GM23248 (cell line): ENCODE measurements around the gene DLGAP3. TPM values are rescaled to one million over a fixed set of nuclear protein-coding genes. Genes with fewer than 3 reads are reported as not detected.

Source experiments
- DNase-seq: peaks from one replicate; pipeline ENCODE4 v3.0.0-alpha.2; 2015
- H2AFZ ChIP-seq: fragments of 200-600 bp; sonication (generic); 2 replicates; pipeline ENCODE4 v1.6.1; 2016; ENCODE audit warnings: antibody characterized with exemption
- H3F3A ChIP-seq: fragments of 200-600 bp; sonication (generic); 2 replicates; pipeline ENCODE4 v1.6.1; 2016; ENCODE audit warnings: mild to moderate bottlenecking, antibody characterized with exemption, mixed run types; ENCODE audit not compliant: insufficient read depth
- H3K27ac ChIP-seq: fragments of 200-600 bp; sonication (generic); 2 replicates; pipeline ENCODE4 v1.5.1; 2016; ENCODE audit warnings: mild to moderate bottlenecking
- H3K27me3 ChIP-seq: fragments of 200-600 bp; sonication (generic); replicated peaks from 2 replicates; pipeline ENCODE4 v1.6.1; 2016; ENCODE audit warnings: mild to moderate bottlenecking; ENCODE audit not compliant: insufficient read depth
- H3K36me3 ChIP-seq: fragments of 200-600 bp; sonication (generic); 2 replicates; pipeline ENCODE4 v1.6.1; 2016; ENCODE audit warnings: low read depth, mild to moderate bottlenecking
- H3K4me1 ChIP-seq: fragments of 200-600 bp; sonication (generic); 2 replicates; pipeline ENCODE4 v1.6.1; 2016; ENCODE audit warnings: mild to moderate bottlenecking; ENCODE audit not compliant: insufficient read depth
- H3K4me2 ChIP-seq: fragments of 200-600 bp; sonication (generic); one replicate; pipeline ENCODE4 v1.6.1; 2016; ENCODE audit warnings: mild to moderate bottlenecking; ENCODE audit not compliant: unreplicated experiment
- H3K4me3 ChIP-seq: fragments of 200-600 bp; sonication (generic); 2 replicates; pipeline ENCODE4 v1.5.1; 2016; ENCODE audit warnings: mild to moderate bottlenecking
- H3K79me2 ChIP-seq: fragments of 200-600 bp; sonication (generic); 2 replicates; pipeline ENCODE4 v1.6.1; 2016; ENCODE audit warnings: mild to moderate bottlenecking; ENCODE audit not compliant: insufficient read depth
- H3K9ac ChIP-seq: fragments of 200-600 bp; sonication (generic); 2 replicates; pipeline ENCODE4 v1.6.1; 2016; ENCODE audit warnings: mild to moderate bottlenecking
- H3K9me2 ChIP-seq: fragments of 200-600 bp; sonication (generic); 2 replicates; pipeline ENCODE4 v1.6.1; 2016; ENCODE audit warnings: mixed run types, mild to moderate bottlenecking, moderate library complexity; ENCODE audit not compliant: insufficient read depth
- H3K9me3 ChIP-seq: fragments of 200-600 bp; sonication (generic); one replicate; pipeline ENCODE4 v1.6.1; 2017; ENCODE audit warnings: low read depth
- H4K20me1 ChIP-seq: fragments of 200-600 bp; sonication (generic); 2 replicates; pipeline ENCODE4 v1.6.0; 2016; ENCODE audit not compliant: insufficient read depth
- EZH2 ChIP-seq: fragments of 200-600 bp; sonication (generic); IDR thresholded peaks from 2 replicates; pipeline ENCODE4 v1.6.1; 2018; ENCODE audit warnings: antibody characterized with exemption, mild to moderate bottlenecking; ENCODE audit not compliant: insufficient read depth, poor library complexity, severe bottlenecking
- EZH2phosphoT487 ChIP-seq: fragments of 200-600 bp; sonication (generic); IDR thresholded peaks from 2 replicates; pipeline ENCODE4 v1.6.1; 2018; ENCODE audit warnings: antibody characterized with exemption, moderate library complexity, mild to moderate bottlenecking, low read depth; ENCODE audit not compliant: insufficient read depth
- WGBS, 2 experiments: methylation state at CpG; one replicate each; pipeline ENCODE4 v1.1.6; 2015 to 2017; ENCODE audit warnings: low lambda C conversion rate in 2 of 2, low coverage in 1 of 2; ENCODE audit errors: missing lambda C conversion rate in 2 of 2; 5-methylcytosine and 5-hydroxymethylcytosine counted together
- in situ Hi-C: fragments of 300-500 bp; cut with MboI; formaldehyde crosslinking; loops from 2 replicates; pipeline ENCODE4 v1.15.0; 2020
- polyA plus RNA-seq: library from polyadenylated mRNA; unstranded; fragments of >200 nt; fragmentation: Nextera tagmentation; extraction: Ambion mirVana; gene quantifications from 2 replicates; pipeline ENCODE4 v1.2.1, GENCODE V29; 2016
- total RNA-seq: library from RNA; depleted of rRNA; stranded (reverse); fragments of >200 nt; shearing (Covaris generic); gene quantifications from 2 replicates; pipeline ENCODE4 v1.2.3, GENCODE V29; 2014

Gene DLGAP3
- total and polyA plus RNA-seq, 2 experiments from 2014 or later: 0.11 TPM; not detected in 1

DNA sequence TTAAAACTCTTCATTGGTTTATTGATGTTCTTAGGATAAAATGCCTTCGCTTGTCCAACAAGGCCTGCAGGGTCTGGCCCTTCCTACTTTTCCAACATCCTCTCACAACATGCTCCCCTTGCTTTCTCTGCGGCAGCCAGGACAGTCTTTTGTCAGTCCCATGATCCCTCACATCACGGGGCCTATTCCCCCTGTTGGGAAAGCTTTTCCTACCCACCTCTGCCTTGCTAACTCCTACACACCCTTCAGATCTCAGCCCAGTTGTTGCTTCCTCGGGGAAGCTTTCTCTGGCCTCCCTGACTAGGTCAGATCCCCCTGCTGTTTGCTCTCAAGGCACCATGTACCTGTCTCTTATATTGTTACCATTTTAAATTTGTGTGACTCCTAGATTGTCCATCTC is 19.0 kb downstream of the DLGAP3 start:
- no peak for TF ChIP-seq EZH2
- no peak for TF ChIP-seq EZH2phosphoT487
- no peak for DNase-seq
- H3K27ac ChIP-seq: no peak overlapping the region

DNA sequence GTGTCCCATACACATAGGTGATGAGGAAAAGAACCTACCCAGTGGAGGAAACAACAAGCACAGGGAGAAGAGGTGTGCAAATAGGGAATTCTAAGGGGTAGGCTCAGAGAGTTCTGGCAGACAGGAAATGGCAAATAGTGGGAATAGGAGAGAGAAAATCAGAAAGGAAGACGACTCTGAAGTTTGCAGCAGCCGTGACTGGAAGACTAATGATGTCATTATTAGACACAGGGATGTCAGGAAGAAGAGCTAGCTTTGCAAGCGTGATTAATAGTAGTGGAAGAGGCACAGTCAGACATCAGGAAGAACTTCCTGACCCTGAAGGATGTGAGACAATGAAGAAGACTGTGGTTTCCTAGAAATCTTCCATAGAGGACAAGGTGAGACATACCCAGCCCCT is 21.1 kb downstream of the DLGAP3 start:
- Histone ChIP-seq H3K27me3 (no peaks in the 10 kb centered on the region; the same call in 1 of the 2 replicates), H3K9me2 (no peaks in the 10 kb centered on the region), H3K9ac (no peak overlapping the region), H3K4me3 (no peak overlapping the region), H3F3A (no peaks in the 10 kb centered on the region), H3K27ac (no peak overlapping the region), H4K20me1 (no peaks in the 10 kb centered on the region), H3K79me2 (no peaks in the 10 kb centered on the region), H3K36me3 (no peaks in the 10 kb centered on the region), H3K4me2 (no peak overlapping the region), H3K9me3 (no peaks in the 10 kb centered on the region), H2AFZ (no peak overlapping the region), H3K4me1 (no peaks in the 10 kb centered on the region)
- 20 to 30% methylated on average over 3 of the region's 3 CpGs for WGBS, 2 experiments
- in situ Hi-C loops: no loop called here
- no peak for DNase-seq
- TF ChIP-seq EZH2phosphoT487 (no peak), EZH2 (no peak)

More for the DNA sequence above, 19.0 kb downstream of the DLGAP3 start:
- H3K79me2 ChIP-seq: no peaks in the 10 kb centered on the region
- H3K36me3 ChIP-seq: no peaks in the 10 kb centered on the region
- H3F3A ChIP-seq: no peaks in the 10 kb centered on the region
- H2AFZ ChIP-seq: no peak overlapping the region
- no peaks in the 10 kb centered on the region for H4K20me1 ChIP-seq
- H3K4me2 ChIP-seq: no peak overlapping the region
- no peaks in the 10 kb centered on the region for H3K4me1 ChIP-seq
- H3K9me3 ChIP-seq: no peaks in the 10 kb centered on the region
- no peaks in the 10 kb centered on the region; the same call in 1 of the 2 replicates for H3K27me3 ChIP-seq
- H3K9ac ChIP-seq: no peak overlapping the region
- no peak overlapping the region for H3K4me3 ChIP-seq
- in situ Hi-C loops: no loop called here
- 10 to 18% methylated on average over 4 of the region's 4 CpGs for WGBS, 2 experiments
- H3K9me2 ChIP-seq: no peaks in the 10 kb centered on the region

DNA sequence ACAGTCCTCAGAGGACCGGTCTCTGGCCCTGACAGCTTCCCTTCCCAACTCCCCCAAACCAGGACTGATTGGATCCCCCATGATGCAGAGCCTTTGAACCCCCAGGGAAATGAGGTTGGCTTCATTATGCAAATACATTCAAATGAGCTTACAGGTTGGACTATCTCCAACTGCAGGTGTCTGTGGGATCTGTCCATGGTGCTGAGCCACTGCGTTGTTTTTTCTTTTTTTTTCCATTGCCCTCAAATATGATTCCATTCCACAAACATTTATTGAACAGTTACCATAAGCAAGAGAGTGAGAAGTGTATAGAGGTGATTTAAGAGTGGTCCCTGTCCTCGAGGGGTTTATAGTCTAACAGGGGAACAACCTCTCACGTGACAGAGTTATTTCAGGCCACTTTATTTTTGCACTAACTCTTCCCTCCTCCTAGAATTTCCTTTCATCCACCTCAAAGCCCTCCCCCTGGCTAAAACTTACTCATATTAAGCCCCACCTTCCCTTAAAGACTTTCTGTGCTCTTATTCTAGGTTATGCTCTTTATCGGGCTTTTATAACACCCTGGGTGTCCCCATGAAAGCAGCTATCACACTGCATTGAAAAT is 21.9 kb downstream of the DLGAP3 start:
- no peak overlapping the region for H3K27ac ChIP-seq
- no peak overlapping the region for H3K4me2 ChIP-seq
- no peak overlapping the region for H3K9ac ChIP-seq
- H3K79me2 ChIP-seq: no peaks in the 10 kb centered on the region
- no peaks in the 10 kb centered on the region for H3K36me3 ChIP-seq
- H3K27me3 ChIP-seq: no peaks in the 10 kb centered on the region; the same call in 1 of the 2 replicates
- H4K20me1 ChIP-seq: no peaks in the 10 kb centered on the region
- H3F3A ChIP-seq: no peaks in the 10 kb centered on the region
- H3K9me2 ChIP-seq: no peaks in the 10 kb centered on the region
- no peak overlapping the region for H2AFZ ChIP-seq
- WGBS, 2 experiments: 46 to 52% methylated on average over 5 of the region's 5 CpGs
- peak; percentile 36 for DNase-seq
- no peaks in the 10 kb centered on the region for H3K9me3 ChIP-seq
- no peak overlapping the region for H3K4me3 ChIP-seq
- no peaks in the 10 kb centered on the region for H3K4me1 ChIP-seq
- in situ Hi-C loops: no loop called here
- TF ChIP-seq EZH2phosphoT487 (no peak), EZH2 (no peak)

DNA sequence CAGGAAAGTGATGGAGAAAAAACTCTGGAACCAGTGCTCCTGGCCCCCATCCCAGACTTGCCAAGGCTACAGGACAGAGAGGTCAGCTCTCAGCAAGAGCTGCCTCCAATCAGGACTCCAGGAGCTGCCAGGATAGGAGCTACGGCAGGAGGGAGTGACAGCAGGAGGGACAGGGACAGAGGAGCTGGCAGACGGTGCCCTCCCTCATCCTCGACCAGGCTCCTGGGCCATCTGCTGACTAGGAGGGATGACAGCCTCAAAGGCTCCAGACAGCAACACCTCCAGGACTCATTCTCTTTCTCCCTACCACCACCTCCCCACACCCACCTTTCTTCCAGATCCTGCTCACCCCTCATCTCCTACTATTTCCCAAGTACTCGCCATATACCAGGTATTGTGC is 22.7 kb downstream of the DLGAP3 start:
- no peaks in the 10 kb centered on the region for H3F3A ChIP-seq
- peaks cover 2% of the 10 kb centered on the region for H3K27me3 ChIP-seq
- H3K4me1 ChIP-seq: no peaks in the 10 kb centered on the region
- H3K9me2 ChIP-seq: no peaks in the 10 kb centered on the region
- H2AFZ ChIP-seq: no peak overlapping the region
- H3K27ac ChIP-seq: no peak overlapping the region
- WGBS, 2 experiments: 25 to 29% methylated on average over 4 of the region's 4 CpGs
- no peaks in the 10 kb centered on the region for H4K20me1 ChIP-seq
- H3K36me3 ChIP-seq: no peaks in the 10 kb centered on the region
- TF ChIP-seq EZH2 (no peak), EZH2phosphoT487 (no peak)
- no peaks in the 10 kb centered on the region for H3K79me2 ChIP-seq
- no peak overlapping the region for H3K9ac ChIP-seq
- in situ Hi-C loops: no loop called here
- no peak overlapping the region for H3K4me3 ChIP-seq
- no peaks in the 10 kb centered on the region for H3K9me3 ChIP-seq
- no peak for DNase-seq
- no peak overlapping the region for H3K4me2 ChIP-seq
